Activated naive CD4-positive, alpha-beta T cell treated with Interleukin-2 at 50 U/mL for 16 hours (primary cell): ENCODE data around the gene MAPK4.

Experiments
- DNase-seq: peaks from one replicate; pipeline ENCODE4 v3.0.0-alpha.2; 2020

MAPK4 gene

GRCh38 chr18:50726960-50727589, 167.2 kb downstream of the MAPK4 start:
- no peak for DNase-seq

GRCh38 chr18:50727721-50728471, 168.0 kb downstream of the MAPK4 start:
- DNase-seq, result no peak

GRCh38 chr18:50729376-50729775, 169.5 kb downstream of the MAPK4 start:
- DNase-seq, result no peak

- no peak for DNase-seq
These were observed 170.1 kb downstream of the MAPK4 start for GRCh38 chr18:50729986-50730385.

GRCh38 chr18:50734342-50734741, 174.5 kb downstream of the MAPK4 start:
- DNase-seq, result no peak

GRCh38 chr18:50734886-50735285, 175.0 kb downstream of the MAPK4 start:
- DNase-seq, result no peak

GRCh38 chr18:50737127-50737526, 177.2 kb downstream of the MAPK4 start:
- DNase-seq, result no peak

- DNase-seq, result no peak
These were observed 178.3 kb downstream of the MAPK4 start for GRCh38 chr18:50738098-50738757.

GRCh38 chr18:50742952-50743351, 183.1 kb downstream of the MAPK4 start:
- DNase-seq, result no peak

- DNase-seq, result no peak
These were observed 184.4 kb downstream of the MAPK4 start for GRCh38 chr18:50744253-50744652.

- DNase-seq, result no peak
These were observed 186.1 kb downstream of the MAPK4 start for GRCh38 chr18:50745945-50746344.

GRCh38 chr18:50747849-50748242, 188.0 kb downstream of the MAPK4 start:
- no peak for DNase-seq

GRCh38 chr18:50748243-50749229, 188.6 kb downstream of the MAPK4 start:
- no peak for DNase-seq

- no peak for DNase-seq
These were observed 189.5 kb downstream of the MAPK4 start for GRCh38 chr18:50749421-50749820.

- DNase-seq, result no peak
These were observed 190.1 kb downstream of the MAPK4 start for GRCh38 chr18:50749945-50750344.

GRCh38 chr18:50750546-50750945, 190.7 kb downstream of the MAPK4 start:
- DNase-seq, result no peak

GRCh38 chr18:50751490-50751889, 191.6 kb downstream of the MAPK4 start:
- DNase-seq, result no peak

GRCh38 chr18:50751947-50752346, 192.1 kb downstream of the MAPK4 start:
- DNase-seq, result no peak

GRCh38 chr18:50753311-50753710, 193.4 kb downstream of the MAPK4 start:
- no peak for DNase-seq

GRCh38 chr18:50754297-50754696, 194.4 kb downstream of the MAPK4 start:
- DNase-seq, result no peak

GRCh38 chr18:50757358-50757757, 197.5 kb downstream of the MAPK4 start:
- DNase-seq, result no peak

- no peak for DNase-seq
These were observed 209.6 kb downstream of the MAPK4 start for GRCh38 chr18:50769463-50769862.

GRCh38 chr18:50775207-50775606, 215.3 kb downstream of the MAPK4 start:
- no peak for DNase-seq
